ENCODE measurements around the gene TPGS2. TPM values are rescaled to one million over a fixed set of nuclear protein-coding genes. Genes with fewer than 3 reads are reported as not detected.
"Not testable (repeated sequence)": the region's sequence is repeated elsewhere in the genome, so short reads cannot be mapped to it uniquely, and the experiment has no call there.

Gene TPGS2
- 232 and 234 TPM in 2 replicates for total RNA-seq

GRCh38 chr18:36828630-36829361 is at the start of gene TPGS2, which contains the start of gene KIAA1328:
Gene TPGS2 (minus strand): TSS chr18:36829002. CDS start chr18:36828767, 235 bp downstream.
Gene KIAA1328 (plus strand): TSS chr18:36829127. CDS start chr18:36829139, 12 bp downstream.
- peak; percentile 91 for DNase-seq

- not testable (repeated sequence) for DNase-seq
Observed at GRCh38 chr18:36873826-36874225, 45.0 kb upstream of the TPGS2 start.

- no peak for DNase-seq
Observed at GRCh38 chr18:36872329-36872728, 43.5 kb upstream of the TPGS2 start.

- DNase-seq, result no peak
Observed at GRCh38 chr18:36871801-36872200, 43.0 kb upstream of the TPGS2 start.

- no peak for DNase-seq
Observed at GRCh38 chr18:36867056-36867455, 38.3 kb upstream of the TPGS2 start.

- DNase-seq, result no peak
Observed at GRCh38 chr18:36862182-36862581, 33.4 kb upstream of the TPGS2 start.

- DNase-seq, result peak; percentile 4
Observed at GRCh38 chr18:36856815-36857214, 28.0 kb upstream of the TPGS2 start.

- no peak for DNase-seq
Observed at GRCh38 chr18:36851202-36851590, 22.4 kb upstream of the TPGS2 start.

- DNase-seq, result peak; percentile 65
Observed at GRCh38 chr18:36850527-36851201, 21.9 kb upstream of the TPGS2 start.

- DNase-seq, result no peak
Observed at GRCh38 chr18:36849288-36850006, 20.6 kb upstream of the TPGS2 start.

GRCh38 chr18:36848609-36849008 is 19.8 kb upstream of the TPGS2 start:
- DNase-seq, result no peak

- DNase-seq, result no peak
Observed at GRCh38 chr18:36843784-36844183, 15.0 kb upstream of the TPGS2 start.

- no peak for DNase-seq
Observed at GRCh38 chr18:36843199-36843598, 14.4 kb upstream of the TPGS2 start.

GRCh38 chr18:36839835-36840234 is 11.0 kb upstream of the TPGS2 start:
- DNase-seq, result no peak

GRCh38 chr18:36835927-36836326 is 7.1 kb upstream of the TPGS2 start:
- DNase-seq, result no peak

GRCh38 chr18:36833120-36833519 is 4.3 kb upstream of the TPGS2 start:
- DNase-seq, result no peak

- peak; percentile 6 for DNase-seq
Observed at GRCh38 chr18:36831139-36831538, 2.3 kb upstream of the TPGS2 start.

GRCh38 chr18:36830158-36830495 is 1.3 kb upstream of the TPGS2 start:
- DNase-seq, result no peak

- peak; percentile 34 for DNase-seq
Observed at GRCh38 chr18:36829362-36830157, 758 bp upstream of the TPGS2 start.

GRCh38 chr18:36828157-36828629 is 609 bp downstream of the TPGS2 start:
- DNase-seq, result peak; percentile 47

GRCh38 chr18:36826556-36826955 is 2.2 kb downstream of the TPGS2 start:
- DNase-seq, result no peak

- DNase-seq, result peak; percentile 22
Observed at GRCh38 chr18:36825526-36825925, 3.3 kb downstream of the TPGS2 start.

- no peak for DNase-seq
Observed at GRCh38 chr18:36821681-36822080, 7.1 kb downstream of the TPGS2 start.
